ENCODE data around the gene PDE6G.

GRCh38 chr17:81615401-81615930, 40.9 kb downstream of the PDE6G start:
- no peak for TF ChIP-seq CTCF (IDR thresholded peaks at IDR 0.05)
- no peak for TF ChIP-seq EP300 (IDR thresholded peaks at IDR 0.05)
- TF ChIP-seq POLR2A (IDR thresholded peaks at IDR 0.05) = no peak
